Measurements from ENCODE around the gene MRPL24. TPM values are rescaled to one million over a fixed set of nuclear protein-coding genes. Genes with fewer than 3 reads are reported as not detected.

Gene MRPL24
- total and polyA plus RNA-seq, 2 of the 13 experiments (the other 11 are each of a cell fraction or from before 2014, with no cell fraction given): 38.1 to 42.9 TPM

- no peak for TF ChIP-seq ZNF318 (CRISPR knock-in tag; IDR thresholded peaks at IDR 0.05)
- TF ChIP-seq ELF4 (CRISPR knock-in tag; IDR thresholded peaks at IDR 0.05; ENCODE audit: borderline replicate concordance): no peak
- TF ChIP-seq SMARCE1 (IDR thresholded peaks at IDR 0.05; ENCODE audit: borderline replicate concordance): no peak
- TF ChIP-seq TIGD3 (CRISPR knock-in tag; IDR thresholded peaks at IDR 0.05; ENCODE audit: borderline replicate concordance): no peak
- no peak for TF ChIP-seq TARDBP (CRISPR knock-in tag; IDR thresholded peaks at IDR 0.05)
- TF ChIP-seq HOMEZ (CRISPR knock-in tag; IDR thresholded peaks at IDR 0.05; ENCODE audit: low read depth): no peak
- TF ChIP-seq ZNF614 (CRISPR knock-in tag; IDR thresholded peaks at IDR 0.05; ENCODE audit: borderline replicate concordance): peak; percentile 6; the same call in 1 of the 2 replicates
- TF ChIP-seq RELA (CRISPR knock-in tag; IDR thresholded peaks at IDR 0.05): no peak
- no peak for TF ChIP-seq ZNF660 (CRISPR knock-in tag; IDR thresholded peaks at IDR 0.05; ENCODE audit: borderline replicate concordance, low read depth)
- no peak for TF ChIP-seq ZNF556 (CRISPR knock-in tag; IDR thresholded peaks at IDR 0.05; ENCODE audit: borderline replicate concordance)
- TF ChIP-seq RBM22 (optimal IDR thresholded peaks at IDR 0.05; ENCODE audit: low read length): no peak
- 0 out of 2 replicates have a peak, but pooled peaks have one; percentile 35 for TF ChIP-seq ZMYM4 (CRISPR knock-in tag; IDR thresholded peaks at IDR 0.05)
Measured at GRCh38 chr1:156746728-156747631, 6.1 kb upstream of the MRPL24 start (continued).

Data from HepG2 (cell line).